Measurements from ENCODE around the gene EDNRA. TPM values are rescaled to one million over a fixed set of nuclear protein-coding genes. Genes with fewer than 3 reads are reported as not detected.

EDNRA gene
- total RNA-seq, 1 experiment from 2014 or later = 0.13 TPM

GRCh38 chr4:147535124-147535523, 54.2 kb downstream of the EDNRA start:
- no TSS peak for BruUV-seq (replicated peaks)
- Histone ChIP-seq H3K9me3 (ENCODE audit: control insufficient read depth, insufficient read depth, low read depth, low read length) (no peaks in the 10 kb centered on the region), H3K36me3 (ENCODE audit: control insufficient read depth, insufficient read depth, low read length) (no peaks in the 10 kb centered on the region), H3K4me3 (ENCODE audit: low read depth in 2 of 2, low read length in 2 of 2) (no peak overlapping the region), H3K27ac (ENCODE audit: low read length) (no peak overlapping the region), H3K27me3 (ENCODE audit: control insufficient read depth, insufficient read depth, low read length) (no peaks in the 10 kb centered on the region), H3K4me1 (ENCODE audit: control insufficient read depth, insufficient read depth, low read length) (no peaks in the 10 kb centered on the region)
- CTCF ChIA-PET = no interaction called here
- POLR2A ChIA-PET = no interaction called here
- ATAC-seq = no peak
- TF ChIP-seq CTCF (IDR thresholded peaks at IDR 0.05) = no peak
- no peak for TF ChIP-seq SIN3A (IDR thresholded peaks at IDR 0.05; ENCODE audit: borderline replicate concordance, insufficient read depth, low read depth, low read length)
- TF ChIP-seq REST (IDR thresholded peaks at IDR 0.05; ENCODE audit: insufficient read depth in 1 of 2, low read depth in 2 of 2, low read length in 1 of 2) = no peak
- no peak for TF ChIP-seq POLR2AphosphoS5 (IDR thresholded peaks at IDR 0.05; ENCODE audit: low read depth, low read length)
- TF ChIP-seq TCF7L2 (IDR thresholded peaks at IDR 0.05; ENCODE audit: low read depth, low read length) = no peak
- in situ Hi-C loops (cut with HindIII; ENCODE audit: low pct_unique_long_range_greater_than_20kb, low sequenced_read_pairs) (no loop called here), intact Hi-C loops (cut with micrococcal nuclease; ENCODE audit: unreplicated experiment) (no loop called here)
- no peak for DNase-seq (ENCODE audit: low read depth, low spot score)

GRCh38 chr4:147538711-147539110, 57.8 kb downstream of the EDNRA start:
- Histone ChIP-seq H3K27me3 (ENCODE audit: control insufficient read depth, insufficient read depth, low read length) (no peaks in the 10 kb centered on the region), H3K27ac (ENCODE audit: low read length) (no peak overlapping the region), H3K4me3 (ENCODE audit: low read depth in 2 of 2, low read length in 2 of 2) (no peak overlapping the region), H3K4me1 (ENCODE audit: control insufficient read depth, insufficient read depth, low read length) (no peaks in the 10 kb centered on the region), H3K36me3 (ENCODE audit: control insufficient read depth, insufficient read depth, low read length) (no peaks in the 10 kb centered on the region), H3K9me3 (ENCODE audit: control insufficient read depth, insufficient read depth, low read depth, low read length) (no peaks in the 10 kb centered on the region)
- ChIA-PET CTCF (no interaction called here), POLR2A (no interaction called here)
- BruUV-seq (replicated peaks) = no TSS peak
- intact Hi-C loops (cut with micrococcal nuclease; ENCODE audit: unreplicated experiment) (no loop called here), in situ Hi-C loops (cut with HindIII; ENCODE audit: low pct_unique_long_range_greater_than_20kb, low sequenced_read_pairs) (no loop called here)
- ATAC-seq = no peak
- DNase-seq (ENCODE audit: low read depth, low spot score) = no peak
- no peak for TF ChIP-seq CTCF (IDR thresholded peaks at IDR 0.05)
- TF ChIP-seq TCF7L2 (IDR thresholded peaks at IDR 0.05; ENCODE audit: low read depth, low read length) = no peak
- no peak for TF ChIP-seq REST (IDR thresholded peaks at IDR 0.05; ENCODE audit: insufficient read depth in 1 of 2, low read depth in 2 of 2, low read length in 1 of 2)
